Endodermal cell (in vitro differentiated cells): ENCODE results near the gene TRAF3. TPM values are rescaled to one million over a fixed set of nuclear protein-coding genes. Genes with fewer than 3 reads are reported as not detected.
"Not testable (repeated sequence)": the region's sequence is repeated elsewhere in the genome, so short reads cannot be mapped to it uniquely, and the experiment has no call there.

Experiments used
- DNase-seq: peaks from one replicate; pipeline ENCODE4 v3.0.0-alpha.2; 2017
- H3K27ac ChIP-seq: 2 replicates; pipeline ENCODE4 v1.5.1; 2013; ENCODE audit warnings: mild to moderate bottlenecking, low read depth, low read length, moderate library complexity
- H3K27me3 ChIP-seq: 2 replicates; pipeline ENCODE4 v1.6.1; 2013; ENCODE audit warnings: mild to moderate bottlenecking, low read length, moderate library complexity; ENCODE audit not compliant: insufficient read depth, control insufficient read depth, poor library complexity, severe bottlenecking
- H3K36me3 ChIP-seq: 2 replicates; pipeline ENCODE4 v1.7.0; 2013; ENCODE audit warnings: mild to moderate bottlenecking, low read length, moderate library complexity; ENCODE audit not compliant: control insufficient read depth, insufficient read depth
- H3K4me1 ChIP-seq: one replicate; pipeline ENCODE4 v1.7.0; 2013; ENCODE audit warnings: low read length; ENCODE audit not compliant: control insufficient read depth, insufficient read depth
- H3K4me3 ChIP-seq: 2 replicates; pipeline ENCODE4 v1.5.1; 2013; ENCODE audit warnings: mild to moderate bottlenecking, low read length, moderate library complexity
- H3K9ac ChIP-seq: 2 replicates; pipeline ENCODE4 v1.6.1; 2013; ENCODE audit warnings: mild to moderate bottlenecking, low read length, moderate library complexity; ENCODE audit not compliant: poor library complexity, severe bottlenecking; ENCODE audit errors: extremely low read depth
- H3K9me3 ChIP-seq: 2 replicates; pipeline ENCODE4 v1.6.1; 2013; ENCODE audit warnings: mild to moderate bottlenecking, low read length, moderate library complexity; ENCODE audit not compliant: control insufficient read depth
- H3K27ac Mint-ChIP-seq: 2 replicates; pipeline ENCODE4 v1.8.0; 2020; ENCODE audit warnings: mixed read lengths
- H3K27me3 Mint-ChIP-seq: 2 replicates; pipeline ENCODE4 v1.8.0; 2021; ENCODE audit warnings: mild to moderate bottlenecking, mixed read lengths; ENCODE audit not compliant: insufficient read depth
- H3K36me3 Mint-ChIP-seq: 2 replicates; pipeline ENCODE4 v1.8.0; 2020; ENCODE audit warnings: low read depth, mixed read lengths
- H3K4me1 Mint-ChIP-seq: 2 replicates; pipeline ENCODE4 v1.8.0; 2020; ENCODE audit warnings: mixed read lengths
- H3K4me3 Mint-ChIP-seq: 2 replicates; pipeline ENCODE4 v1.8.0; 2020; ENCODE audit warnings: mild to moderate bottlenecking, moderate library complexity, mixed read lengths
- H3K9me3 Mint-ChIP-seq: 2 replicates; pipeline ENCODE4 v1.8.0; 2020; ENCODE audit warnings: mild to moderate bottlenecking, mixed read lengths
- CTCF ChIP-seq: fragments of 200-600 bp; sonication (generic); conservative IDR thresholded peaks from 2 replicates; pipeline ENCODE4 v1.5.0; 2021; ENCODE audit warnings: antibody characterized with exemption, mild to moderate bottlenecking
- WGBS, 2 experiments: methylation state at CpG; one replicate each; pipeline versions ENCODE4 v1.1.5 to v1.1.7; 2013; ENCODE audit warnings: missing lambda C conversion rate in 2 of 2, mixed read lengths in 1 of 2; ENCODE audit not compliant: insufficient coverage in 1 of 2, insufficient read length in 1 of 2; 5-methylcytosine and 5-hydroxymethylcytosine counted together
- total RNA-seq, 2 donors: library from RNA; stranded (reverse); fragmentation: NEBNext Ultra II Directional in 1 of 2; extraction: Animal tissue kit (Norgen Biotek cat#: 25700) in 1 of 2; gene quantifications; 2 replicates in 1 of 2; 3 replicates in 1 of 2; pipeline ENCODE4 v1.2.1, GENCODE V29; 2021

Gene TRAF3
- total RNA-seq, 2 donors from 2014 or later, result 16.7 to 23.8 TPM

- peaks cover 13% of the 10 kb centered on the region for H3K4me1 ChIP-seq
- no peak overlapping the region for H3K27ac Mint-ChIP-seq
- peaks cover 25% of the 10 kb centered on the region for H3K36me3 Mint-ChIP-seq
- no peak overlapping the region for H3K4me3 ChIP-seq
- no peak overlapping the region for H3K4me3 Mint-ChIP-seq
- no peak overlapping the region for H3K27ac ChIP-seq
- DNase-seq, result no peak
- H3K9me3 ChIP-seq, result no peaks in the 10 kb centered on the region
- no peak for TF ChIP-seq CTCF
- no peaks in the 10 kb centered on the region for H3K9me3 Mint-ChIP-seq
- peaks cover 16% of the 10 kb centered on the region for H3K4me1 Mint-ChIP-seq
- WGBS, 2 experiments, result 88% methylated on average over 7 of the region's 7 CpGs; no CpG with 5 or more reads in 1 of the 2 experiments
- H3K9ac ChIP-seq, result no peak overlapping the region
- H3K36me3 ChIP-seq, result peaks cover 29% of the 10 kb centered on the region
- no peaks in the 10 kb centered on the region for H3K27me3 Mint-ChIP-seq
- no peaks in the 10 kb centered on the region for H3K27me3 ChIP-seq
Observed at GRCh38 chr14:102873131-102873530, 95.9 kb downstream of the TRAF3 start.

DNA sequence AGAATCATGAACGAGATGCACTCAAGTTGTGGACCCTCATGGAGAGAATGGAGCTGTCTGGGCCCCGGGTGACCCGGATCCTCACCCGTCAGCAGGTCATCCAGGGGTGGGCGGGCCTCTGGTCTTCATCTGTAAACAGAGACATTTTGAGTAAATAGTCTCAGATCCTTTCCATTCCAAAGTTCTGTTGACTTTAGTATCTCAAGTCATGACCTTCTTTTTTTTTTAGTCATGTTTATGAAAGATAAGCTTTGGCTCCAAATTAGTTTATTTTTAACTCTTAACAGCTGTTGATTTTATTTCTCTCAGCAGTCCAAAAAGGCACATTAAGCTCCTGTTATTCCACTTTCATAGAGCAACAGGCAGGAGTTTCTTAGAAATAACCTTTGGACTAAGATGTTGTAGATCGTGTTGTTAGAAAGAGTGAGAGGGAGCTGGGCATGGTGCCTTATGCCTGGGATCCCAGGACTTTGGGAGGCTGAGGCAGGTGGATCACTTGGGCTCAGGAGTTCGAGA is 96.4 kb downstream of the TRAF3 start:
- Mint-ChIP-seq H3K27me3 (no peaks in the 10 kb centered on the region), H3K4me1 (peaks cover 16% of the 10 kb centered on the region), H3K36me3 (peaks cover 24% of the 10 kb centered on the region), H3K27ac (no peak overlapping the region), H3K9me3 (no peaks in the 10 kb centered on the region), H3K4me3 (no peak overlapping the region)
- Histone ChIP-seq H3K9me3 (no peaks in the 10 kb centered on the region), H3K27ac (no peak overlapping the region), H3K4me3 (no peak overlapping the region), H3K36me3 (peaks cover 29% of the 10 kb centered on the region), H3K4me1 (peaks cover 13% of the 10 kb centered on the region), H3K9ac (no peak overlapping the region), H3K27me3 (no peaks in the 10 kb centered on the region)
- DNase-seq, result no peak
- no peak for TF ChIP-seq CTCF
- WGBS, 2 experiments, result 87 to 94% methylated on average over 7 of the region's 7 CpGs

DNA sequence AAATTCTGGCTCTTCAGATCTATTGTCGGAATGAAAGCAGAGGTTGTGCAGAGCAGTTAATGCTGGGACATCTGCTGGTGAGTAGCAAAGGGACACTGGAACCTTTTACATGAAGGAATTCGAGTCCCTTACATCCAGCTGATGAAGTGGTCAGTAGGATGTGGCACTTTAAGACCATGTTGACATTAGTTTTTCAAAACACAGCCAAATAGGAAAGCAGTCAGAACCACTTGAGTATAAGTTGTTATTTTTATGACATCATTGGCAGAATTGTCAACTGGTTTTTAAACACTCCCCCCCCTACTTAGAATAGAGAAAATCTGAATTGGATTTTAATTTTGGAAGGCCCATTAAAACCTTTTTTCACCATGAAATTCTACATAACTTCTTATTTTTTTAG is 98.4 kb downstream of the TRAF3 start:
- Mint-ChIP-seq H3K4me3 (no peak overlapping the region), H3K4me1 (peaks cover 16% of the 10 kb centered on the region), H3K27me3 (no peaks in the 10 kb centered on the region), H3K9me3 (no peaks in the 10 kb centered on the region), H3K27ac (no peak overlapping the region), H3K36me3 (peaks cover 22% of the 10 kb centered on the region)
- WGBS, 2 experiments, result 88 to 97% methylated on average over 2 of the region's 2 CpGs
- H3K4me3 ChIP-seq, result no peak overlapping the region
- no peak overlapping the region for H3K27ac ChIP-seq
- TF ChIP-seq CTCF, result no peak
- H3K9me3 ChIP-seq, result no peaks in the 10 kb centered on the region
- no peak overlapping the region for H3K9ac ChIP-seq
- peaks cover 29% of the 10 kb centered on the region for H3K36me3 ChIP-seq
- peaks cover 13% of the 10 kb centered on the region for H3K4me1 ChIP-seq
- no peak for DNase-seq
- no peaks in the 10 kb centered on the region for H3K27me3 ChIP-seq

GRCh38 chr14:102877511-102877910 is 100.3 kb downstream of the TRAF3 start:
- not testable (repeated sequence) for H3K4me1 ChIP-seq, H3K27me3 ChIP-seq, H3K4me1 Mint-ChIP-seq, H3K27me3 Mint-ChIP-seq, H3K9ac ChIP-seq, H3K27ac Mint-ChIP-seq, H3K4me3 ChIP-seq, H3K27ac ChIP-seq, H3K4me3 Mint-ChIP-seq, DNase-seq, H3K9me3 ChIP-seq, H3K9me3 Mint-ChIP-seq
- WGBS, 2 experiments, result 97 to 98% methylated on average over 10 of the region's 10 CpGs
- H3K36me3 ChIP-seq, result peaks cover 29% of the 10 kb centered on the region
- H3K36me3 Mint-ChIP-seq, result peaks cover 13% of the 10 kb centered on the region
